Heart left ventricle (tissue), 16 donors: ENCODE measurements around the gene ELK3. TPM values are rescaled to one million over a fixed set of nuclear protein-coding genes. Genes with fewer than 3 reads are reported as not detected.

ENCODE experiments used
- ATAC-seq, 4 donors: fragments of 200-7000 bp; cut with Tn5 transposase; one replicate each; pipeline ENCODE4 v1.9.1; 2020 to 2022; ENCODE audit warnings: moderate library complexity in 4 of 4, mild to moderate bottlenecking in 3 of 4, moderate number of reproducible peaks in 1 of 4
- DNase-seq, 5 donors: peaks; one replicate each; pipeline ENCODE4 v3.0.0-alpha.2; 2020
- H3K27ac ChIP-seq, 12 donors: fragments of 200-600 bp; sonication (generic) in 4 of 12; one replicate each; pipeline versions ENCODE4 v1.5.0 to v1.8.0; 2016 to 2022; ENCODE audit warnings: mild to moderate bottlenecking in 2 of 12
- H3K27me3 ChIP-seq, 9 donors: fragments of 200-600 bp; sonication (generic) in 2 of 9; one replicate each; pipeline versions ENCODE4 v1.5.1 to v1.8.0; 2016 to 2022; ENCODE audit warnings: mild to moderate bottlenecking in 3 of 9
- H3K36me3 ChIP-seq, 9 donors: fragments of 200-600 bp; sonication (generic) in 2 of 9; one replicate each; pipeline versions ENCODE4 v1.5.0 to v1.8.0; 2018 to 2022; ENCODE audit warnings: mild to moderate bottlenecking in 2 of 9
- H3K4me1 ChIP-seq, 12 donors: fragments of 200-600 bp; sonication (generic) in 4 of 12; one replicate each; pipeline versions ENCODE4 v1.5.0 to v1.8.0; 2016 to 2022; ENCODE audit warnings: mild to moderate bottlenecking in 3 of 12
- H3K4me3 ChIP-seq, 12 donors: fragments of 200-600 bp; sonication (generic) in 4 of 12; one replicate each; pipeline versions ENCODE4 v1.5.0 to v1.8.0; 2017 to 2022; ENCODE audit warnings: mild to moderate bottlenecking in 9 of 12, moderate library complexity in 4 of 12
- H3K9me3 ChIP-seq, 12 donors: fragments of 200-600 bp; sonication (generic) in 4 of 12; one replicate each; pipeline versions ENCODE4 v1.5.0 to v1.8.0; 2016 to 2022; ENCODE audit warnings: mild to moderate bottlenecking in 1 of 12
- POLR2A ChIP-seq, 2 donors: fragments of 450-650 bp; IDR thresholded peaks; one replicate each; pipeline ENCODE4 v1.6.1; 2017; ENCODE audit warnings: antibody characterized with exemption in 2 of 2, mild to moderate bottlenecking in 2 of 2, moderate library complexity in 2 of 2
- WGBS, 4 donors: extraction: QIAGEN DNeasy Blood & Tissue Kit in 2 of 4; methylation state at CpG; one replicate each; pipeline versions ENCODE4 v1.1.5 to v1.1.7; 2013 to 2018; 5-methylcytosine and 5-hydroxymethylcytosine counted together
- intact Hi-C, 10 donors: fragments of 100-400 bp; cut with DNase I; formaldehyde crosslinking; loops; one replicate each; pipeline versions ENCODE4 v1.11.1 to v1.14.2; 2022
- polyA plus RNA-seq, 2 donors: library from polyadenylated mRNA; stranded (reverse); fragments of 200-250 nt; gene quantifications; one replicate each; pipeline ENCODE4 v1.2.3, GENCODE V29; 2013
- total RNA-seq, 9 donors: library from RNA; depleted of rRNA in 2 of 9; stranded (reverse); fragments of >200 nt in 2 of 9; fragmentation: NEBNext Ultra II Directional in 3 of 9; extraction: Animal tissue kit (Norgen Biotek cat#: 25700) in 3 of 9; gene quantifications; one replicate each; pipeline versions ENCODE4 v1.1.0 to v1.2.4, GENCODE V29; 2016 to 2023
- TF ChIP-seq, protein P1 (sequence below), 12 donors: fragments of 200-600 bp; sonication (generic) in 4 of 12; IDR thresholded peaks; one replicate each; pipeline versions ENCODE4 v1.5.0 to v1.8.0; 2018 to 2022; ENCODE audit warnings: antibody characterized with exemption in 12 of 12, mild to moderate bottlenecking in 5 of 12
- donor health status: ischemic (EF 13 %, LVEDD 7.1; RV severe dilation, severe dysfunction).
- donor health status: healthy with polysubstance abuse.
- donor health status: DM: no; HTN: yes; CAD: no.
- donor health status: DM: no; HTN: no; CAD: no.
- donor health status: ischemic (EF 25% LVEDD 6.9; RV normal size, moderate dysfunction).
- donor health status: ischemic (EF 25% LVEDD 5.7; RV mildly dilated, moderate dysfunction).
- donor health status: healthy.
- donor health status: DM: yes; HTN: yes; CAD: no.
- donor health status: ischemic (EF 35%, LVEDD 5.7; RV mildly dilated, moderate dysfunction).
- donor health status: nonischemic (EF 11% LVEDD 7.7; RV severe dilation, severe dysfunction).
- donor health status: DM: yes; HTN: yes; CAD: no.
- donor health status: PGD.
- donor health status: ischemic (EF 29% LVEDD 5.4; RV normal size, mild dysfunction).
- donor health status: nonischemic (EF 23%, LVEDD 6.1; RV moderate dilation, normal function).

ELK3 gene
- total and polyA plus RNA-seq, 11 donors: 5.7 to 42.3 (median 18.6) TPM

DNA sequence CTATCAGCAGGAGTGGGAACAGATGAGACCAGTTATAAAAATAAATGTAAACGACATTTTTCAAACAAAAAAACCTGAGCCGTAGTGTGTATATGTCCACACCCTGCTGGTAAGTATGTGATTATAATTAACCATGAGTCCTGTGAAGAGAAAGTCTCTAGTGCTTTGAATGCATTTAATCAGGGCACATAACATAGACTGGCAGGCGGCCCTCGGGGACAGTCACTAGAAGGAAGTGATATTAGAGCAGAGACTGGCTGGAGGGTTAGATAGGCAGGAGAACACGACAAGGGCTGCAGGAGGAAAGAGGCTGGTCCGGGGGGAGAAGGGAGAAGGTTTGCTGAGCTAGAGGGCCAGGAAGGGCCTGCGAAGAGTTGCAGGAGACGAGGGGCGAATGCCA lies 23.8 kb upstream of the ELK3 start:
- Histone ChIP-seq H3K9me3 (no peaks in the 10 kb centered on the region), H3K36me3 (no peaks in the 10 kb centered on the region), H3K4me1 (peaks cover 3 to 42% (median 18%) of the 10 kb centered on the region in 12 donors), H3K4me3 (no peak overlapping the region), H3K27me3 (no peaks in the 10 kb centered on the region), H3K27ac (peak overlapping the region in 11 of 12 donors; percentile 25 to 69 (median 54))
- no peak for TF ChIP-seq POLR2A (IDR thresholded peaks at IDR 0.05)
- TF ChIP-seq, protein P1, sequence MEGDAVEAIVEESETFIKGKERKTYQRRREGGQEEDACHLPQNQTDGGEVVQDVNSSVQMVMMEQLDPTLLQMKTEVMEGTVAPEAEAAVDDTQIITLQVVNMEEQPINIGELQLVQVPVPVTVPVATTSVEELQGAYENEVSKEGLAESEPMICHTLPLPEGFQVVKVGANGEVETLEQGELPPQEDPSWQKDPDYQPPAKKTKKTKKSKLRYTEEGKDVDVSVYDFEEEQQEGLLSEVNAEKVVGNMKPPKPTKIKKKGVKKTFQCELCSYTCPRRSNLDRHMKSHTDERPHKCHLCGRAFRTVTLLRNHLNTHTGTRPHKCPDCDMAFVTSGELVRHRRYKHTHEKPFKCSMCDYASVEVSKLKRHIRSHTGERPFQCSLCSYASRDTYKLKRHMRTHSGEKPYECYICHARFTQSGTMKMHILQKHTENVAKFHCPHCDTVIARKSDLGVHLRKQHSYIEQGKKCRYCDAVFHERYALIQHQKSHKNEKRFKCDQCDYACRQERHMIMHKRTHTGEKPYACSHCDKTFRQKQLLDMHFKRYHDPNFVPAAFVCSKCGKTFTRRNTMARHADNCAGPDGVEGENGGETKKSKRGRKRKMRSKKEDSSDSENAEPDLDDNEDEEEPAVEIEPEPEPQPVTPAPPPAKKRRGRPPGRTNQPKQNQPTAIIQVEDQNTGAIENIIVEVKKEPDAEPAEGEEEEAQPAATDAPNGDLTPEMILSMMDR (IDR thresholded peaks at IDR 0.05): no peak
- intact Hi-C loops: loop anchor here in 1 of 10 donors (2.0 kb wide), 1 partner anchor 18 kb away; no protein-coding TSS in a partner anchor
- WGBS, 4 donors: 32 to 47% (median 42%) methylated on average over 9 of the region's 9 CpGs
- ATAC-seq (peak in 3 of 4 donors; percentile 32 to 74 (median 62)), DNase-seq (peak in 2 of 5 donors; percentile 36 to 48)

DNA sequence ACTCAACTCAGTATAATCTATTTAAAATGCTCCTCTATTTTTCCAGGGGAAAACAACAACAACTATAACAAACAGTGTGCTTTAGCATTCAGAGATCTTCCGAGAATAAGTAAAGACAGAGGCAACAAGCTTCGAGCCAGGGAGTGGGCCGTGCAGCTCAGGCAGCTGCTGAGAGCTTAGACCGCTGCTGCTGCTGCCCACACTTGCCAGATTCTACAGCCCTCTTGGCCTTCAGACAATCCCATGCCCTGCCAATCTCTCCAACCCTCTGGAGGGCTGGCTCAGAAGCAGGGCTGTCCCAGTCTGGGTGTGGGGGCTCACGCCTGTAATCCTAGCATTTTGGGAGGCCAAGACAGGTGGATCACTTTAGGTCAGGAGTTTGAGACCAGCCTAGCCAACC lies 23.4 kb upstream of the ELK3 start:
- H3K4me1 ChIP-seq: peaks cover 3 to 40% (median 17%) of the 10 kb centered on the region in 12 donors
- no peaks in the 10 kb centered on the region for H3K36me3 ChIP-seq
- DNase-seq (no peak), ATAC-seq (peak; percentile 38 to 74 (median 58))
- no peaks in the 10 kb centered on the region for H3K27me3 ChIP-seq
- H3K4me3 ChIP-seq: no peak overlapping the region
- WGBS, 4 donors: 56 to 70% (median 61%) methylated on average over 5 of the region's 5 CpGs
- no peak for TF ChIP-seq POLR2A (IDR thresholded peaks at IDR 0.05)
- TF ChIP-seq, protein P1 (IDR thresholded peaks at IDR 0.05): no peak
- peak overlapping the region in 11 of 12 donors; percentile 25 to 69 (median 42) for H3K27ac ChIP-seq
- H3K9me3 ChIP-seq: peaks cover 0 to 2% (median 0%) of the 10 kb centered on the region in 12 donors
- intact Hi-C loops: loop anchor here in 1 of 10 donors (2.0 kb wide), 1 partner anchor 18 kb away; no protein-coding TSS in a partner anchor

DNA sequence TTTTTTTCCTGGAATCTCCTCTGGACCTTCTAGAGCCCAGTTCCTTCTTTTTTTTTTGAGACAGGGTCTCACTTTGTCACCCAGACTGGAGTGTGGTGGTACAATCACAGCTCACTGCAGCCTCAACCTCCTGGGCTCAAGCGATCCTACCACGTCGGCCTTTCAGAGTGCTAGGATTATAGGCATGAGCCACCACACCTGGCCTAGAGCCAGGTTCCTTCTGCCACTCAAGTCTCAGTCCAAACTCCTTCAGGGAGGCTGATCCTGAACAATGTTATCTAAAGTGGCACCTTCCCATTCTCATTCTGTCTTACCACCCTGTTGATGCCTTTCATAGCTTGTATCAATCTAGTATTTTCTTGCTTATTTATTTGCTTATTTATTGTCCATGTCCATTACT lies 22.3 kb upstream of the ELK3 start:
- intact Hi-C loops: loop anchor here in 1 of 10 donors (2.0 kb wide), 1 partner anchor 17 kb away; no protein-coding TSS in a partner anchor
- no peak for ATAC-seq
- no peaks in the 10 kb centered on the region for H3K36me3 ChIP-seq
- no peak overlapping the region for H3K27ac ChIP-seq
- H3K4me3 ChIP-seq: no peak overlapping the region
- H3K4me1 ChIP-seq: peaks cover 3 to 29% (median 13%) of the 10 kb centered on the region in 12 donors
- H3K27me3 ChIP-seq: no peaks in the 10 kb centered on the region
- no peak for DNase-seq
- WGBS, 4 donors: 80 to 97% (median 85%) methylated on average over 3 of the region's 3 CpGs
- H3K9me3 ChIP-seq: peaks cover 0 to 14% (median 3%) of the 10 kb centered on the region in 12 donors
- TF ChIP-seq POLR2A (IDR thresholded peaks at IDR 0.05): no peak
- TF ChIP-seq, protein P1 (IDR thresholded peaks at IDR 0.05): no peak

DNA sequence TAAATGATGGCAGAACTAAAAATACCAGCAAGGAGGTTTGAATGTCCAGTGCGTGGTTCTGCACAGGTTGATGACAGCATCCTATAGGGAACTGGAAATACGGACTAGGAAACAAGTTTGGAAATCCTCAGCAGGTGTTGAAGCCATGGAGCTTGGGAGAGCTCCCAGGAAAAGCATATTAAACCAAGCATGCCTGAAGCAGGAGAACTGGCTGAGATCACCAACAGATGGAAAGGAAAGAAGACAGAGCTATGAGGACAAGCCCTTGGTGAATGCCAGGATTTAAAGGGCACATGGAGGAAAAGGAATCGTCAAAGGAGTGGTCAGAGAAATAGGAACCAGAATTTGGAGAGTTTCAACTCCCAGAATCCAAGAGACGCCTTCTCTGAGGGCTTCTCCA lies 21.2 kb upstream of the ELK3 start:
- DNase-seq: no peak
- intact Hi-C loops: no loop called here
- no peak for ATAC-seq
- 85 to 94% (median 91%) methylated on average over 4 of the region's 4 CpGs for WGBS, 4 donors
- H3K4me1 ChIP-seq: peaks cover 3 to 24% (median 10%) of the 10 kb centered on the region in 12 donors
- H3K27me3 ChIP-seq: no peaks in the 10 kb centered on the region
- no peak overlapping the region for H3K27ac ChIP-seq
- TF ChIP-seq POLR2A (IDR thresholded peaks at IDR 0.05): no peak
- TF ChIP-seq, protein P1 (IDR thresholded peaks at IDR 0.05): no peak
- peaks cover 0 to 17% (median 4%) of the 10 kb centered on the region in 12 donors for H3K9me3 ChIP-seq
- H3K4me3 ChIP-seq: no peak overlapping the region
- H3K36me3 ChIP-seq: no peaks in the 10 kb centered on the region
